Measurements from ENCODE around the gene CAPN13.

DNA sequence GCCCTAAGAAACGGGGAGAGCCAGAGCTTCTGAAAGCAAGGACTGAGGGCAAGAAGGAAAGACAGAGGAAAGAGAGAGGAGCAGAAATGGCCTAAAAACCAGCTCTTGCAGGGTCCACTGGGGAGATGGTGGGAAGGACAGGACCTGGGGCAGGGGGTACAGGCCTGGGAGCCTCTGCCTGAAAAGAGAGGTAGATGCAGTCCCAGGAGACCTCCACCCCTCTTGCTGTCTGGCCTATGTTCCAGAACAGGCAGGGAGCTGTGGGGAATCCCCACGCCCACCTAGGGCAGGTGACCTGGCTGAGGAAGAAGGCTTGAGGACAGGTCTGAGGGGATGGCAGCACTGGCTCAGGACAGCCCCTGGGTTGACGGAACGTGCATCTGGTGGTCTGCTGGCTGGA lies 4.6 kb downstream of the CAPN13 start:
- TF ChIP-seq, protein P1, sequence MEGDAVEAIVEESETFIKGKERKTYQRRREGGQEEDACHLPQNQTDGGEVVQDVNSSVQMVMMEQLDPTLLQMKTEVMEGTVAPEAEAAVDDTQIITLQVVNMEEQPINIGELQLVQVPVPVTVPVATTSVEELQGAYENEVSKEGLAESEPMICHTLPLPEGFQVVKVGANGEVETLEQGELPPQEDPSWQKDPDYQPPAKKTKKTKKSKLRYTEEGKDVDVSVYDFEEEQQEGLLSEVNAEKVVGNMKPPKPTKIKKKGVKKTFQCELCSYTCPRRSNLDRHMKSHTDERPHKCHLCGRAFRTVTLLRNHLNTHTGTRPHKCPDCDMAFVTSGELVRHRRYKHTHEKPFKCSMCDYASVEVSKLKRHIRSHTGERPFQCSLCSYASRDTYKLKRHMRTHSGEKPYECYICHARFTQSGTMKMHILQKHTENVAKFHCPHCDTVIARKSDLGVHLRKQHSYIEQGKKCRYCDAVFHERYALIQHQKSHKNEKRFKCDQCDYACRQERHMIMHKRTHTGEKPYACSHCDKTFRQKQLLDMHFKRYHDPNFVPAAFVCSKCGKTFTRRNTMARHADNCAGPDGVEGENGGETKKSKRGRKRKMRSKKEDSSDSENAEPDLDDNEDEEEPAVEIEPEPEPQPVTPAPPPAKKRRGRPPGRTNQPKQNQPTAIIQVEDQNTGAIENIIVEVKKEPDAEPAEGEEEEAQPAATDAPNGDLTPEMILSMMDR (IDR thresholded peaks at IDR 0.05; ENCODE audit: low read depth, low read length, missing input control): no peak
- no peak for TF ChIP-seq JUND (IDR thresholded peaks at IDR 0.05)
- TF ChIP-seq, protein P2, sequence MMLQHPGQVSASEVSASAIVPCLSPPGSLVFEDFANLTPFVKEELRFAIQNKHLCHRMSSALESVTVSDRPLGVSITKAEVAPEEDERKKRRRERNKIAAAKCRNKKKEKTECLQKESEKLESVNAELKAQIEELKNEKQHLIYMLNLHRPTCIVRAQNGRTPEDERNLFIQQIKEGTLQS (IDR thresholded peaks at IDR 0.05): no peak
- TF ChIP-seq EGR1 (IDR thresholded peaks at IDR 0.05; ENCODE audit: low read depth in 2 of 2): no peak
